H9 (cell line): Measurements from ENCODE around the gene IQCM. TPM values are rescaled to one million over a fixed set of nuclear protein-coding genes. Genes with fewer than 3 reads are reported as not detected.

Experiments used
- DNase-seq: peaks from one replicate; pipeline ENCODE4 v3.0.0-alpha.2; 2017
- H2AFZ ChIP-seq: one replicate; pipeline ENCODE4 v1.6.1; 2013; ENCODE audit warnings: mild to moderate bottlenecking, low read length, control low read depth, moderate library complexity
- H2AK5ac ChIP-seq: 2 replicates; pipeline ENCODE4 v1.6.1; 2013; ENCODE audit warnings: low read length, control low read depth, mixed read lengths; ENCODE audit not compliant: insufficient read length
- H2BK120ac ChIP-seq: one replicate; pipeline ENCODE4 v1.6.1; 2013; ENCODE audit warnings: low read depth, mild to moderate bottlenecking, low read length, control low read depth, inconsistent platforms; ENCODE audit not compliant: poor library complexity, severe bottlenecking
- H2BK12ac ChIP-seq: 2 replicates; pipeline ENCODE4 v1.6.1; 2013; ENCODE audit warnings: low read length, control low read depth, mixed read lengths, low read depth; ENCODE audit not compliant: insufficient read length
- H2BK15ac ChIP-seq: 2 replicates; pipeline ENCODE4 v1.6.1; 2013; ENCODE audit warnings: low read depth, low read length, control low read depth
- H2BK20ac ChIP-seq: one replicate; pipeline ENCODE4 v1.6.1; 2013; ENCODE audit warnings: low read depth, mild to moderate bottlenecking, low read length, control low read depth, inconsistent platforms; ENCODE audit not compliant: poor library complexity, severe bottlenecking
- H2BK5ac ChIP-seq: 2 replicates; pipeline ENCODE4 v1.6.1; 2013; ENCODE audit warnings: low read length, control low read depth, mixed read lengths; ENCODE audit not compliant: insufficient read length
- H3K14ac ChIP-seq: 2 replicates; pipeline ENCODE4 v1.6.1; 2013; ENCODE audit warnings: low read length, control low read depth; ENCODE audit not compliant: insufficient read depth
- H3K18ac ChIP-seq: 2 replicates; pipeline ENCODE4 v1.6.1; 2013; ENCODE audit warnings: low read depth, mild to moderate bottlenecking, mixed read lengths, low read length, control low read depth; ENCODE audit not compliant: insufficient read length
- H3K23ac ChIP-seq: 2 replicates; pipeline ENCODE4 v1.6.1; 2013; ENCODE audit warnings: low read length, control low read depth, mixed read lengths, low read depth; ENCODE audit not compliant: insufficient read length
- H3K23me2 ChIP-seq: 2 replicates; pipeline ENCODE4 v1.6.1; 2013; ENCODE audit warnings: low read depth, mild to moderate bottlenecking, mixed read lengths, low read length, control low read depth; ENCODE audit not compliant: insufficient read length, poor library complexity, severe bottlenecking
- H3K27ac ChIP-seq: 2 replicates; pipeline ENCODE4 v1.5.1; 2013; ENCODE audit warnings: low read length, control low read depth, mixed read lengths, low read depth; ENCODE audit not compliant: insufficient read length
- H3K27me3 ChIP-seq: 2 replicates; pipeline ENCODE4 v1.6.1; 2013; ENCODE audit warnings: low read length, control low read depth, inconsistent platforms; ENCODE audit not compliant: insufficient read depth
- H3K4ac ChIP-seq: 2 replicates; pipeline ENCODE4 v1.6.1; 2013; ENCODE audit warnings: low read depth, mild to moderate bottlenecking, control low read depth, inconsistent platforms, low read length, moderate library complexity
- H3K4me1 ChIP-seq: 2 replicates; pipeline ENCODE4 v1.6.1; 2013; ENCODE audit warnings: low read length, control low read depth, inconsistent platforms; ENCODE audit not compliant: insufficient read depth
- H3K4me2 ChIP-seq: 2 replicates; pipeline ENCODE4 v1.6.1; 2013; ENCODE audit warnings: low read length, control low read depth, mixed read lengths; ENCODE audit not compliant: insufficient read length, insufficient read depth
- H3K56ac ChIP-seq: 2 replicates; pipeline ENCODE4 v1.6.1; 2013; ENCODE audit warnings: low read depth, mild to moderate bottlenecking, mixed read lengths, low read length, control low read depth; ENCODE audit not compliant: insufficient read length
- H3K79me1 ChIP-seq: 2 replicates; pipeline ENCODE4 v1.6.1; 2013; ENCODE audit warnings: low read depth, mild to moderate bottlenecking, moderate library complexity, low read length, control low read depth, inconsistent platforms; ENCODE audit not compliant: insufficient read depth, poor library complexity, severe bottlenecking
- H3K79me2 ChIP-seq: 2 replicates; pipeline ENCODE4 v1.6.1; 2013; ENCODE audit warnings: low read length, control low read depth, inconsistent platforms; ENCODE audit not compliant: insufficient read depth
- H3K9ac ChIP-seq: 2 replicates; pipeline ENCODE4 v1.6.1; 2013; ENCODE audit warnings: low read length, control low read depth, mixed read lengths; ENCODE audit not compliant: insufficient read length; ENCODE audit errors: extremely low read depth
- H3K9me3 ChIP-seq: one replicate; pipeline ENCODE4 v1.6.1; 2013; ENCODE audit warnings: low read depth, low read length, inconsistent platforms; ENCODE audit not compliant: control insufficient read depth
- H3T11ph ChIP-seq: one replicate; pipeline ENCODE4 v1.6.1; 2013; ENCODE audit warnings: mild to moderate bottlenecking, low read length, control low read depth, inconsistent platforms
- H4K20me1 ChIP-seq: one replicate; pipeline ENCODE4 v1.6.1; 2013; ENCODE audit not compliant: control insufficient read depth, insufficient read length, insufficient read depth
- H4K5ac ChIP-seq: 2 replicates; pipeline ENCODE4 v1.6.1; 2013; ENCODE audit warnings: low read depth, mild to moderate bottlenecking, mixed read lengths, low read length, control low read depth; ENCODE audit not compliant: insufficient read length
- H4K8ac ChIP-seq: replicated peaks from 2 replicates; pipeline ENCODE4 v1.6.1; 2013; ENCODE audit warnings: low read length, control low read depth, mixed read lengths, low read depth; ENCODE audit not compliant: insufficient read length
- H4K91ac ChIP-seq: 2 replicates; pipeline ENCODE4 v1.6.1; 2013; ENCODE audit warnings: low read depth, mild to moderate bottlenecking, moderate library complexity, mixed read lengths, low read length, control low read depth; ENCODE audit not compliant: insufficient read length
- H3K27ac Mint-ChIP-seq, 3 experiments: 2 replicates in 2 of 3; 3 replicates in 1 of 3; pipeline ENCODE4 v1.8.0; 2020 to 2021; ENCODE audit warnings: mixed read lengths in 3 of 3, mild to moderate bottlenecking in 1 of 3, moderate library complexity in 1 of 3
- H3K27me3 Mint-ChIP-seq: 2 replicates; pipeline ENCODE4 v1.8.0; 2021; ENCODE audit warnings: low read depth, mild to moderate bottlenecking, moderate library complexity, mixed read lengths
- H3K36me3 Mint-ChIP-seq, 3 experiments: 2 replicates in 2 of 3; 3 replicates in 1 of 3; pipeline ENCODE4 v1.8.0; 2020 to 2021; ENCODE audit warnings: low read depth in 3 of 3, mixed read lengths in 3 of 3; ENCODE audit not compliant: insufficient read depth in 1 of 3
- H3K4me1 Mint-ChIP-seq, 2 experiments: 2 replicates each; pipeline ENCODE4 v1.8.0; 2020; ENCODE audit warnings: mixed read lengths in 2 of 2
- H3K4me3 Mint-ChIP-seq, 2 experiments: 2 replicates in 1 of 2; 3 replicates in 1 of 2; pipeline ENCODE4 v1.8.0; 2020 to 2021; ENCODE audit warnings: mild to moderate bottlenecking in 2 of 2, mixed read lengths in 2 of 2, moderate library complexity in 1 of 2
- H3K9me3 Mint-ChIP-seq, 2 experiments: 2 replicates in 1 of 2; 3 replicates in 1 of 2; pipeline ENCODE4 v1.8.0; 2020; ENCODE audit warnings: mild to moderate bottlenecking in 2 of 2, mixed read lengths in 2 of 2, moderate library complexity in 1 of 2
- WGBS: extraction: QIAGEN DNeasy Blood & Tissue Kit; methylation state at CpG from one replicate; pipeline ENCODE4 v1.1.7; 2013; ENCODE audit warnings: missing lambda C conversion rate, low lambda C conversion rate, mixed read lengths; ENCODE audit not compliant: insufficient read length; ENCODE audit errors: extremely low coverage; 5-methylcytosine and 5-hydroxymethylcytosine counted together
- total RNA-seq: library from RNA; stranded (reverse); gene quantifications from 2 replicates; pipeline ENCODE4 v1.2.1, GENCODE V29; 2021
- TF ChIP-seq, protein P1 (sequence below): fragments of 200-600 bp; sonication (generic); conservative IDR thresholded peaks from 3 replicates; pipeline ENCODE4 v1.8.0; 2021; ENCODE audit warnings: antibody characterized with exemption, mild to moderate bottlenecking

IQCM gene
- total RNA-seq, 1 experiment from 2014 or later, result 0.15 TPM

DNA sequence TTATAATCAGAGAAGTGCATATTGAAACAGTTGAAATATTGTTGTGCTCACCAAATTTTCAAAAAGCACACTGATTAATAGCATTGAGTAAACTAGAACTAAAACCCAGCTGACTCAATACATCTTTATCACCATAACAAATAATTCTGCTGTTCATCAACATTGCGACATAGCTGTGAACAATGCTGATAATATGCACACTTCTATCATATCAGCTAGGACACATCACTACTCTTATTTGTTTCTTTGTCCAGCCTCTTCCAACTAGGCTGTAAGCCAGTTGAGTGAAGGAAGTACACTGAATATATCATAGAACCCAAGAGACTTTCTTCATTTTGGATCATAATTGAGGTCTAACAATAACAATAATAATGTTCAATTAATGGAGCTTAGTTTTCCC lies 349.7 kb downstream of the IQCM start:
- H3K4ac ChIP-seq, result no peak overlapping the region
- no peaks in the 10 kb centered on the region for H3K4me1 Mint-ChIP-seq
- H2BK12ac ChIP-seq, result no peak overlapping the region
- H4K8ac ChIP-seq, result no peak overlapping the region
- H3K9ac ChIP-seq, result no peak overlapping the region
- no peak overlapping the region for H3K18ac ChIP-seq
- H3K79me1 ChIP-seq, result no peaks in the 10 kb centered on the region
- TF ChIP-seq, protein P1, sequence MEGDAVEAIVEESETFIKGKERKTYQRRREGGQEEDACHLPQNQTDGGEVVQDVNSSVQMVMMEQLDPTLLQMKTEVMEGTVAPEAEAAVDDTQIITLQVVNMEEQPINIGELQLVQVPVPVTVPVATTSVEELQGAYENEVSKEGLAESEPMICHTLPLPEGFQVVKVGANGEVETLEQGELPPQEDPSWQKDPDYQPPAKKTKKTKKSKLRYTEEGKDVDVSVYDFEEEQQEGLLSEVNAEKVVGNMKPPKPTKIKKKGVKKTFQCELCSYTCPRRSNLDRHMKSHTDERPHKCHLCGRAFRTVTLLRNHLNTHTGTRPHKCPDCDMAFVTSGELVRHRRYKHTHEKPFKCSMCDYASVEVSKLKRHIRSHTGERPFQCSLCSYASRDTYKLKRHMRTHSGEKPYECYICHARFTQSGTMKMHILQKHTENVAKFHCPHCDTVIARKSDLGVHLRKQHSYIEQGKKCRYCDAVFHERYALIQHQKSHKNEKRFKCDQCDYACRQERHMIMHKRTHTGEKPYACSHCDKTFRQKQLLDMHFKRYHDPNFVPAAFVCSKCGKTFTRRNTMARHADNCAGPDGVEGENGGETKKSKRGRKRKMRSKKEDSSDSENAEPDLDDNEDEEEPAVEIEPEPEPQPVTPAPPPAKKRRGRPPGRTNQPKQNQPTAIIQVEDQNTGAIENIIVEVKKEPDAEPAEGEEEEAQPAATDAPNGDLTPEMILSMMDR, result no peak
- no peak overlapping the region for H3K14ac ChIP-seq
- H2AK5ac ChIP-seq, result no peak overlapping the region
- H3K4me1 ChIP-seq, result no peaks in the 10 kb centered on the region
- no peak overlapping the region for H4K91ac ChIP-seq
- no peaks in the 10 kb centered on the region for H4K20me1 ChIP-seq
- H3K79me2 ChIP-seq, result no peaks in the 10 kb centered on the region
- H3K23me2 ChIP-seq, result no peaks in the 10 kb centered on the region
- H3K27me3 ChIP-seq, result no peaks in the 10 kb centered on the region
- H3K56ac ChIP-seq, result no peak overlapping the region
- H3K23ac ChIP-seq, result no peak overlapping the region
- H3K9me3 ChIP-seq, result peaks cover 6% of the 10 kb centered on the region
- no peak for DNase-seq
- no peak overlapping the region for H3K27ac Mint-ChIP-seq
- H3K9me3 Mint-ChIP-seq, result peaks cover 20 to 21% of the 10 kb centered on the region in 2 experiments; a peak in 4 of 5 replicates
- no peak overlapping the region for H2BK5ac ChIP-seq
- H2AFZ ChIP-seq, result no peak overlapping the region
- H3K4me2 ChIP-seq, result no peak overlapping the region
- no peak overlapping the region for H4K5ac ChIP-seq
- H3K27ac ChIP-seq, result no peak overlapping the region
- no CpG with 5 or more reads among the region's 1 CpG for WGBS
- H2BK20ac ChIP-seq, result no peak overlapping the region
- H2BK120ac ChIP-seq, result no peak overlapping the region
- no peak overlapping the region for H2BK15ac ChIP-seq
- H3K4me3 Mint-ChIP-seq, result no peak overlapping the region
- H3K36me3 Mint-ChIP-seq, result peaks cover 10 to 25% (median 11%) of the 10 kb centered on the region in 3 experiments; a peak in 5 of 7 replicates
- H3K27me3 Mint-ChIP-seq, result no peaks in the 10 kb centered on the region; the same call in 1 of the 2 replicates
- no peak overlapping the region for H3T11ph ChIP-seq
